ENCODE data around the gene TXNDC15.

DNA sequence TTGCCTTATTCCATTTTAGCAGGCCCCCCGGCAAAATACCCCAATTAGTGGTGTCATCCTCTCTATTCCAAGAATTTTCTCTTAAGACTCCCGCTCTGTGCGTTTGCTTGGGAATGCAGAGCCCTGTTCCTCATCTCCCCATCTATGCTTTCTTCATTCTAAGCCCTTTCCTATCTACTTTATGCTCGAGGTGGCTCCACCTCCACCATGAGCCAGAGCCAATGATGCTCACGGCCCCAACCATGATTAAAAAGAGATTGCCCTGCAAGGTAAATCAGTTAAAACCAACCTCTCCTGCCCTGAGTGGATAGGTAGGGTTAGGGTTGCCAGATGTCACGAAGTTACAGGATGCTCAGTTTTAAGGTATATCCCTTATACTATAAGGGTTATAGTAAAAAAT is 677 bp upstream of the TXNDC15 start:
- TF ChIP-seq CTBP1 (IDR thresholded peaks at IDR 0.05; ENCODE audit: borderline replicate concordance) (no peak), FOXA1 (IDR thresholded peaks at IDR 0.05) (no peak), SP1 (IDR thresholded peaks at IDR 0.05) (no peak), PKNOX1 (IDR thresholded peaks at IDR 0.05) (no peak), ARNT (IDR thresholded peaks at IDR 0.05) (no peak), FOXK2 (IDR thresholded peaks at IDR 0.05) (no peak), SUZ12 (IDR thresholded peaks at IDR 0.05) (no peak), BHLHE40 (IDR thresholded peaks at IDR 0.05; ENCODE audit: borderline replicate concordance) (no peak), ZNF384 (IDR thresholded peaks at IDR 0.05) (no peak), LEF1 (IDR thresholded peaks at IDR 0.05; ENCODE audit: borderline replicate concordance) (no peak)
